NCI-H510A treated with DMSO at 0.1 percent for 48 hours (cell line): ENCODE measurements around the gene DYTN.

Experiments
- DNase-seq: peaks from one replicate; lab custom pipeline; 2025; lab: John Stamatoyannopoulos, UW

The DYTN gene

GRCh38 chr2:206614811-206615210, 103.4 kb downstream of the DYTN start:
- DNase-seq: no peak

DNA sequence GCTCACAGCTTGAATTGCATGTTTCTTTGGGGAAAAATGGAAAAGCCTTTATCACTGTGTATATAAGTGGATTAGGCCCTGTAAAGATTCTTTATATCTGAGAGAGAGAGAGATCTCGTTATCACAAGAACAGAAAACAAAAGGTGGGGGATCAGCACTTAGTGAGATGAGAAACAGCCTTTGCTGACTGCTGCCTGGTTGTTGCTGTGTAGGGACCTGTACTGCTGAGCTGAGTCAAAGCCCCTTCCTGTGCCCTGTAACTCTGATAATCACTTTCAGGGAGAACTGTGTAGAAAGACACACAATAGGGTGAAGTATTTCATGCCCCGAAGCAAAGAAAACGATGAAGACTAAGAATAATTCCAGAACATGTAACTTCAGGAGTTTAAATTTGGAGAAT, 106.5 kb downstream of the DYTN start:
- no peak for DNase-seq

DNA sequence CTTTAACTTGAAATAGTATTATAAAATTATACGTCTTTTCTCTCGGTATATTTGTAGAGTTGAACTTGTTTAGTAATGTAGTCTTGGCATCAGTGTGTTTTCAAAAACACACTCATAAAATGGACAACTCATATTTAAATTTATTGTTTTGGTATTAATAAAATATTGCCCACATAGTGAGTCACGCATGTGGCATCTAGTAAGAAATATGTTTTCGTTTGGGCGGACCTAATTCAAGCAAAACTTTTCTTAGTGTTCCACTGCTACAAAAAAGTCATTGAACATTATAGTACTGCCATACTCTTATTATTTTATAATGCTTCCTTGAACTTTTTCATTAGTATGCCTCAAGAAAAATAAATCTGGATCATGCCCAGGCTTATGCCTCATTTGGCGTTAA, 107.0 kb downstream of the DYTN start:
- DNase-seq: no peak

- no peak for DNase-seq
Observed at GRCh38 chr2:206610451-206610850, 107.7 kb downstream of the DYTN start.

DNA sequence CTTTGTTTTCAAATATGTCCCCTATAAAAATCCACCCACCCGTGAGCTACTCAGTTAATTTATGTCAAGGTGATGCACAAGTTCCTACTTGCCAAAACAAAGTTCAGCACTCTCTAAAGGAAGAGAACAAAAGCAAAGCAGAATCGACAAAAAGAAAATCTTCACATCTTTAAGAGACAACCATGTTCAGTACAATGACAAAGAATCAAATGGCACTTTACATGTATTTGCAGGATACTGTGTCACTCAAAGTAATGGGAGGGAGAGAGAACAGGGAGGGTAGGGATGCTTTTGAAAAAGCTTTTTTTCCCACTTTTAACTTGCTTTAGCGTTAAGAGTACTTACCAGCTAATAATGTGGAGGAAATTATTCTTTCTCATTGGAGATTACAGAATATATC, 115.0 kb downstream of the DYTN start:
- no peak for DNase-seq
